Measurements from ENCODE around the gene EARS2.
A peak's percentile ranks its signal among the peaks of the same experiment; 100 is the strongest.
"Not testable (repeated sequence)": the region's sequence is repeated elsewhere in the genome, so short reads cannot be mapped to it uniquely, and the experiment has no call there.

EARS2 gene

GRCh38 chr16:23527961-23528643 lies 29.0 kb downstream of the EARS2 start:
- no peak for DNase-seq (ENCODE audit: low spot score)

GRCh38 chr16:23524886-23525285 lies 32.3 kb downstream of the EARS2 start:
- DNase-seq (ENCODE audit: low spot score): no peak

GRCh38 chr16:23523876-23524385 lies 33.2 kb downstream of the EARS2 start:
- no peak for DNase-seq (ENCODE audit: low spot score)

- no peak for DNase-seq (ENCODE audit: low spot score)
Observed at GRCh38 chr16:23523321-23523720, 33.8 kb downstream of the EARS2 start.

GRCh38 chr16:23521965-23522364 lies 35.2 kb downstream of the EARS2 start:
- DNase-seq (ENCODE audit: low spot score): no peak

- no peak for DNase-seq (ENCODE audit: low spot score)
Observed at GRCh38 chr16:23521037-23521743, 36.0 kb downstream of the EARS2 start.

- no peak for DNase-seq (ENCODE audit: low spot score)
Observed at GRCh38 chr16:23520500-23520899, 36.6 kb downstream of the EARS2 start.

- no peak for DNase-seq (ENCODE audit: low spot score)
Observed at GRCh38 chr16:23519282-23519681, 37.9 kb downstream of the EARS2 start.

GRCh38 chr16:23518435-23518891 lies 38.7 kb downstream of the EARS2 start:
- DNase-seq (ENCODE audit: low spot score): no peak

GRCh38 chr16:23516366-23517137 lies 40.6 kb downstream of the EARS2 start:
- DNase-seq (ENCODE audit: low spot score): no peak

GRCh38 chr16:23515881-23516280 lies 41.3 kb downstream of the EARS2 start:
- DNase-seq (ENCODE audit: low spot score): no peak

- no peak for DNase-seq (ENCODE audit: low spot score)
Observed at GRCh38 chr16:23514381-23515152, 42.6 kb downstream of the EARS2 start.

GRCh38 chr16:23512168-23512695 lies 44.9 kb downstream of the EARS2 start:
- DNase-seq (ENCODE audit: low spot score): no peak

- no peak for DNase-seq (ENCODE audit: low spot score)
Observed at GRCh38 chr16:23511731-23512130, 45.4 kb downstream of the EARS2 start.

GRCh38 chr16:23510915-23511270 lies 46.3 kb downstream of the EARS2 start:
- not testable (repeated sequence) for DNase-seq (ENCODE audit: low spot score)

- peak; percentile 80 for DNase-seq (ENCODE audit: low spot score)
Observed at GRCh38 chr16:23510164-23510914, 46.8 kb downstream of the EARS2 start, which contains the start of gene GGA2. Gene GGA2 (minus strand): TSS chr16:23510494. CDS start chr16:23510411, 83 bp downstream.

- DNase-seq (ENCODE audit: low spot score): peak; percentile 42
Observed at GRCh38 chr16:23509782-23510163, 47.4 kb downstream of the EARS2 start.

GRCh38 chr16:23509441-23509754 lies 47.8 kb downstream of the EARS2 start:
- no peak for DNase-seq (ENCODE audit: low spot score)

GRCh38 chr16:23508589-23509440 lies 48.3 kb downstream of the EARS2 start:
- DNase-seq (ENCODE audit: low spot score): peak; percentile 74

GRCh38 chr16:23506606-23506994 lies 50.5 kb downstream of the EARS2 start:
- no peak for DNase-seq (ENCODE audit: low spot score)

Measured in cerebellar cortex (tissue), 1 donor.